GM21717 (cell line): ENCODE data around the gene CAPSL.
"Not testable (repeated sequence)": the region's sequence is repeated elsewhere in the genome, so short reads cannot be mapped to it uniquely, and the experiment has no call there.

Source experiments
- ATAC-seq: cut with Tn5 transposase; IDR thresholded peaks from one replicate; pipeline ENCODE4 v1.9.1; 2021; ENCODE audit warnings: mild to moderate bottlenecking, moderate library complexity; ENCODE audit not compliant: unreplicated experiment

CAPSL gene

GRCh38 chr5:35908228-35908627 lies 30.2 kb downstream of the CAPSL start:
- no peak for ATAC-seq

GRCh38 chr5:35904443-35905132 lies 33.8 kb downstream of the CAPSL start:
- peak; percentile 79 for ATAC-seq

GRCh38 chr5:35903631-35904203 lies 34.7 kb downstream of the CAPSL start:
- no peak for ATAC-seq

- ATAC-seq, result peak; percentile 43
Observed at GRCh38 chr5:35902046-35902672, 36.3 kb downstream of the CAPSL start.

- no peak for ATAC-seq
Observed at GRCh38 chr5:35900972-35901695, 37.3 kb downstream of the CAPSL start.

- no peak for ATAC-seq
Observed at GRCh38 chr5:35899800-35900199, 38.6 kb downstream of the CAPSL start.

- ATAC-seq, result no peak
Observed at GRCh38 chr5:35898952-35899660, 39.3 kb downstream of the CAPSL start.

GRCh38 chr5:35894131-35894530 lies 44.3 kb downstream of the CAPSL start:
- ATAC-seq, result no peak

- not testable (repeated sequence) for ATAC-seq
Observed at GRCh38 chr5:35892799-35893198, 45.6 kb downstream of the CAPSL start.

GRCh38 chr5:35890021-35891020 lies 48.1 kb downstream of the CAPSL start:
- ATAC-seq, result no peak

- ATAC-seq, result no peak
Observed at GRCh38 chr5:35887321-35888100, 50.9 kb downstream of the CAPSL start.

GRCh38 chr5:35886381-35886780 lies 52.0 kb downstream of the CAPSL start:
- no peak for ATAC-seq

GRCh38 chr5:35884773-35885172 lies 53.6 kb downstream of the CAPSL start:
- ATAC-seq, result no peak

GRCh38 chr5:35884191-35884769 lies 54.1 kb downstream of the CAPSL start:
- no peak for ATAC-seq

GRCh38 chr5:35881758-35882157 lies 56.7 kb downstream of the CAPSL start:
- no peak for ATAC-seq

GRCh38 chr5:35880156-35880555 lies 58.3 kb downstream of the CAPSL start:
- no peak for ATAC-seq

- no peak for ATAC-seq
Observed at GRCh38 chr5:35879649-35880048, 58.8 kb downstream of the CAPSL start.

GRCh38 chr5:35879096-35879495 lies 59.3 kb downstream of the CAPSL start:
- ATAC-seq, result no peak

GRCh38 chr5:35878079-35878478 lies 60.3 kb downstream of the CAPSL start:
- ATAC-seq, result no peak
